CD4-positive, CD25-positive, alpha-beta regulatory T cell (primary cell): Measurements from ENCODE around the gene TMEM120A. TPM values are rescaled to one million over a fixed set of nuclear protein-coding genes. Genes with fewer than 3 reads are reported as not detected.

Source experiments
- ATAC-seq, 2 donors: fragments of 150-1000 bp; cut with Tn5 transposase; one replicate each; pipeline ENCODE4 v1.10.0; 2021; ENCODE audit warnings: low read depth in 2 of 2, moderate number of reproducible peaks in 2 of 2, moderate library complexity in 1 of 2
- DNase-seq, 3 donors: peaks; one replicate each; pipeline versions ENCODE4 v3.0.0 to v3.0.0-alpha.2; 2012 to 2022; ENCODE audit warnings: mixed read lengths in 1 of 3
- H3K27ac ChIP-seq: one replicate; pipeline ENCODE4 v1.7.0; 2013; ENCODE audit warnings: mild to moderate bottlenecking, low read length; ENCODE audit not compliant: insufficient read depth, poor library complexity, severe bottlenecking
- H3K27me3 ChIP-seq: one replicate; pipeline ENCODE4 v1.7.0; 2013; ENCODE audit warnings: low read length; ENCODE audit not compliant: control insufficient read depth, insufficient read depth
- H3K36me3 ChIP-seq: one replicate; pipeline ENCODE4 v1.7.0; 2013; ENCODE audit warnings: mild to moderate bottlenecking, low read length, moderate library complexity; ENCODE audit not compliant: control insufficient read depth, insufficient read depth
- H3K4me1 ChIP-seq: 2 replicates; pipeline ENCODE4 v1.7.0; 2013; ENCODE audit warnings: mild to moderate bottlenecking, low read length; ENCODE audit not compliant: insufficient read depth, control insufficient read depth, poor library complexity, severe bottlenecking
- H3K4me3 ChIP-seq: one replicate; pipeline ENCODE4 v1.7.0; 2013; ENCODE audit warnings: low read depth, mild to moderate bottlenecking, low read length, moderate library complexity
- H3K9me3 ChIP-seq, 2 experiments: 1 replicate in 1 of 2; 2 replicates in 1 of 2; pipeline ENCODE4 v1.7.0; 2013; ENCODE audit warnings: low read length in 2 of 2, mild to moderate bottlenecking in 1 of 2, moderate library complexity in 1 of 2; ENCODE audit not compliant: control insufficient read depth in 2 of 2
- H3K27ac Mint-ChIP-seq, 3 donors: one replicate each; pipeline ENCODE4 v1.8.0; 2020 to 2022; ENCODE audit warnings: mild to moderate bottlenecking in 3 of 3, mixed read lengths in 3 of 3, moderate library complexity in 2 of 3
- H3K27me3 Mint-ChIP-seq: one replicate; pipeline ENCODE4 v1.8.0; 2022; ENCODE audit warnings: mild to moderate bottlenecking, mixed read lengths
- H3K36me3 Mint-ChIP-seq: one replicate; pipeline ENCODE4 v1.8.0; 2020; ENCODE audit warnings: mixed read lengths
- H3K4me1 Mint-ChIP-seq, 4 donors: one replicate each; pipeline ENCODE4 v1.8.0; 2020 to 2022; ENCODE audit warnings: mixed read lengths in 4 of 4, mild to moderate bottlenecking in 1 of 4
- H3K4me3 Mint-ChIP-seq, 4 donors: one replicate each; pipeline ENCODE4 v1.8.0; 2020 to 2022; ENCODE audit warnings: mild to moderate bottlenecking in 4 of 4, mixed read lengths in 4 of 4, moderate library complexity in 3 of 4
- H3K9me3 Mint-ChIP-seq, 7 donors: one replicate each; pipeline ENCODE4 v1.8.0; 2020 to 2022; ENCODE audit warnings: mixed read lengths in 7 of 7, mild to moderate bottlenecking in 3 of 7, moderate library complexity in 2 of 7
- polyA plus RNA-seq, 4 donors: library from polyadenylated mRNA; unstranded; fragments of 300-500 nt; fragmentation: Illumina TruSeq; gene quantifications; one replicate each; pipeline ENCODE4 v1.2.3, GENCODE V29; 2021
- total RNA-seq: library from RNA; stranded (reverse); gene quantifications from one replicate; pipeline ENCODE4 v1.2.3, GENCODE V29; 2022

The TMEM120A gene
- total and polyA plus RNA-seq, 5 donors from 2014 or later = 41.9 to 66.5 (median 61.7) TPM

GRCh38 chr7:75982306-75983064, 11.9 kb downstream of the TMEM120A start:
- DNase-seq (no peak), ATAC-seq (no peak)
- no peak overlapping the region for H3K27ac ChIP-seq
- H3K4me1 ChIP-seq = no peaks in the 10 kb centered on the region
- no peak overlapping the region for H3K4me3 Mint-ChIP-seq
- H3K36me3 Mint-ChIP-seq = peaks cover 11% of the 10 kb centered on the region
- H3K27me3 Mint-ChIP-seq = no peaks in the 10 kb centered on the region
- no peaks in the 10 kb centered on the region for H3K9me3 Mint-ChIP-seq
- no peak overlapping the region for H3K4me3 ChIP-seq
- H3K27ac Mint-ChIP-seq = no peak overlapping the region
- H3K27me3 ChIP-seq = no peaks in the 10 kb centered on the region
- no peaks in the 10 kb centered on the region for H3K9me3 ChIP-seq
- peaks cover 36% of the 10 kb centered on the region for H3K36me3 ChIP-seq
- H3K4me1 Mint-ChIP-seq = peaks cover 0 to 2% (median 0%) of the 10 kb centered on the region in 4 donors

- Histone ChIP-seq H3K9me3 (no peaks in the 10 kb centered on the region), H3K36me3 (peaks cover 29% of the 10 kb centered on the region), H3K4me1 (no peaks in the 10 kb centered on the region), H3K27me3 (no peaks in the 10 kb centered on the region), H3K27ac (no peak overlapping the region), H3K4me3 (no peak overlapping the region)
- ATAC-seq (no peak), DNase-seq (no peak)
- Mint-ChIP-seq H3K27ac (no peak overlapping the region), H3K4me3 (no peak overlapping the region), H3K4me1 (no peaks in the 10 kb centered on the region), H3K36me3 (peaks cover 6% of the 10 kb centered on the region), H3K9me3 (no peaks in the 10 kb centered on the region), H3K27me3 (no peaks in the 10 kb centered on the region)
These were observed 12.7 kb downstream of the TMEM120A start for GRCh38 chr7:75981453-75982305.

DNA sequence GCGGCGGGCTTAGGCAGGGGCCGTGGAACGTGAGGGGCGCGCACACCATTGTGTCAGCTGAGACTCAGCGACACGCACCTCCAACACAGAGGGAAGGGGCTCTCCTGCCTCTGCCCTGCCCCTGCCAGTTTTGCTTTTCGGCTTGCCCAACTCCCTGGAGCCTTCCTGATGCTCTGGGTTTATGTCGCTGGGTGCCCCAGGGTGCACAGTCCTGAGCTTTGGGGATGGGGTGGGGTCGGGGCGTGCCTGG, 13.3 kb downstream of the TMEM120A start:
- no peak for DNase-seq
- Mint-ChIP-seq H3K4me1 (no peaks in the 10 kb centered on the region), H3K9me3 (no peaks in the 10 kb centered on the region), H3K4me3 (no peak overlapping the region), H3K36me3 (peaks cover 4% of the 10 kb centered on the region), H3K27ac (no peak overlapping the region), H3K27me3 (no peaks in the 10 kb centered on the region)
- ATAC-seq = no peak
- H3K27ac ChIP-seq = no peak overlapping the region
- no peaks in the 10 kb centered on the region for H3K27me3 ChIP-seq
- peaks cover 24% of the 10 kb centered on the region for H3K36me3 ChIP-seq
- no peaks in the 10 kb centered on the region for H3K4me1 ChIP-seq
- H3K4me3 ChIP-seq = no peak overlapping the region
- no peaks in the 10 kb centered on the region for H3K9me3 ChIP-seq

DNA sequence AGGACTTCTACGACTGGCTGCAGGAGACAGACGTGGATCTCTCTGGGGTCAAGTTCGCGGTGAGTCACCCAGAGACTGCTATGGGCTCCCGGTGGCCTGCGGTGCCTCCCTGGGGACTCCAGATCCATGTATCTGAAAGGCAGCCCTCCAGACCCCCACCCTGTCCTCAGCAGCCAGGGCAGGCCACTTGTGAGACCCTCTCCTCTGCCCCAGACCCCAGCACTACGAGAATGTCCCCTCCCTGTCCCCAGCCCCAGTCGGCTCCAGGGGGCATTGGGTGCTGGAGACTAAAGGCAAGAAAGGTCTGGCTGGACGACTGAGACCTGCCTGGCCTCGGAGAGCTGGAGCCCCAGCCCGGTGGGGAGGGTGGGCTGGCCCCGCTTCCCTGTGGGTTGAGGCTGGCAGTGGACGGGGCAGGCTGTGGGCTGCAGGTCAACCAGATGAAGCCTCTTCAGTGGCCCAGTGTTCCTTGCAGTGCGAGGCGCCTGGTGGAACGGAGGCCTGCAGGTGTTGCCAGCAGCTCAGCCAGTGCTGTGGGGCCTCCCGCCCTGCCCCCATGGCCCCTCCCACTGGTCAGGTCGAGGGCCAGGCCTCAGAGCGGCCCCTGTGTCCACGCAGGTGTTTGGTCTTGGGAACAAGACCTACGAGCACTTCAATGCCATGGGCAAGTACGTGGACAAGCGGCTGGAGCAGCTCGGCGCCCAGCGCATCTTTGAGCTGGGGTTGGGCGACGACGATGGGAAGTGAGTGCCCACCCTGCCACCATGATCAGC, 13.8 kb downstream of the TMEM120A start:
- Histone ChIP-seq H3K4me3 (no peak overlapping the region), H3K4me1 (no peaks in the 10 kb centered on the region), H3K27me3 (no peaks in the 10 kb centered on the region), H3K27ac (no peak overlapping the region), H3K9me3 (no peaks in the 10 kb centered on the region), H3K36me3 (peaks cover 21% of the 10 kb centered on the region)
- ATAC-seq (no peak), DNase-seq (no peak)
- H3K4me3 Mint-ChIP-seq = no peak overlapping the region
- peak overlapping the region in 1 of 3 donors; percentile 20 for H3K27ac Mint-ChIP-seq
- H3K27me3 Mint-ChIP-seq = no peaks in the 10 kb centered on the region
- H3K36me3 Mint-ChIP-seq = peaks cover 4% of the 10 kb centered on the region
- no peaks in the 10 kb centered on the region for H3K4me1 Mint-ChIP-seq
- H3K9me3 Mint-ChIP-seq = no peaks in the 10 kb centered on the region

- Mint-ChIP-seq H3K9me3 (no peaks in the 10 kb centered on the region), H3K36me3 (peaks cover 4% of the 10 kb centered on the region), H3K4me3 (no peak overlapping the region), H3K27me3 (no peaks in the 10 kb centered on the region), H3K4me1 (no peaks in the 10 kb centered on the region), H3K27ac (peak overlapping the region in 1 of 3 donors; percentile 20)
- DNase-seq (no peak), ATAC-seq (no peak)
- Histone ChIP-seq H3K27ac (no peak overlapping the region), H3K9me3 (no peaks in the 10 kb centered on the region), H3K27me3 (no peaks in the 10 kb centered on the region), H3K4me3 (no peak overlapping the region), H3K36me3 (peaks cover 23% of the 10 kb centered on the region), H3K4me1 (no peaks in the 10 kb centered on the region)
These were observed 14.5 kb downstream of the TMEM120A start for GRCh38 chr7:75979759-75980429.

DNA sequence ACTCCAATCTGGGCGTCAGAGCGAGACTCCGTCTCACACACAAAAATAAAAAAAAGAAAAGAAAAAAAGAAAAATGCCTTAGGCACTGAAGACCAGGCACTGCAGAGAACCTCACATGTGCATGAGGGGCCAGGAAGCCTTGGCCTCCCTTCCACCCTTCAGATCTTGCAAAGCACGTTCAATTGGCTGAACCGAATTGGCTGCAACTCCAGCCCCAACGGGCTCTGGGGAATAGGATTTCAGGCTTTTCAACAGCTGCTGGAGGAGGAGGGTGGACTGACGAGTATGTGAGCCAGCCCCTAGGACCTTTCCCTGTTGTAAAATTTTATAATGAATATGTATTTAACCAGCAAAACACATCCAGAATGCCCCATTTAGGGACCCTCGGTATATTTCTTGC, 16.7 kb downstream of the TMEM120A start:
- Mint-ChIP-seq H3K4me1 (peaks cover 0 to 3% (median 0%) of the 10 kb centered on the region in 4 donors), H3K4me3 (no peak overlapping the region), H3K27ac (peak overlapping the region in 1 of 3 donors; percentile 52), H3K36me3 (peaks cover 13% of the 10 kb centered on the region), H3K9me3 (no peaks in the 10 kb centered on the region), H3K27me3 (no peaks in the 10 kb centered on the region)
- Histone ChIP-seq H3K9me3 (no peaks in the 10 kb centered on the region), H3K4me1 (no peaks in the 10 kb centered on the region), H3K36me3 (peaks cover 16% of the 10 kb centered on the region), H3K4me3 (no peak overlapping the region), H3K27ac (no peak overlapping the region), H3K27me3 (no peaks in the 10 kb centered on the region)
- DNase-seq = no peak
- ATAC-seq = no peak

DNA sequence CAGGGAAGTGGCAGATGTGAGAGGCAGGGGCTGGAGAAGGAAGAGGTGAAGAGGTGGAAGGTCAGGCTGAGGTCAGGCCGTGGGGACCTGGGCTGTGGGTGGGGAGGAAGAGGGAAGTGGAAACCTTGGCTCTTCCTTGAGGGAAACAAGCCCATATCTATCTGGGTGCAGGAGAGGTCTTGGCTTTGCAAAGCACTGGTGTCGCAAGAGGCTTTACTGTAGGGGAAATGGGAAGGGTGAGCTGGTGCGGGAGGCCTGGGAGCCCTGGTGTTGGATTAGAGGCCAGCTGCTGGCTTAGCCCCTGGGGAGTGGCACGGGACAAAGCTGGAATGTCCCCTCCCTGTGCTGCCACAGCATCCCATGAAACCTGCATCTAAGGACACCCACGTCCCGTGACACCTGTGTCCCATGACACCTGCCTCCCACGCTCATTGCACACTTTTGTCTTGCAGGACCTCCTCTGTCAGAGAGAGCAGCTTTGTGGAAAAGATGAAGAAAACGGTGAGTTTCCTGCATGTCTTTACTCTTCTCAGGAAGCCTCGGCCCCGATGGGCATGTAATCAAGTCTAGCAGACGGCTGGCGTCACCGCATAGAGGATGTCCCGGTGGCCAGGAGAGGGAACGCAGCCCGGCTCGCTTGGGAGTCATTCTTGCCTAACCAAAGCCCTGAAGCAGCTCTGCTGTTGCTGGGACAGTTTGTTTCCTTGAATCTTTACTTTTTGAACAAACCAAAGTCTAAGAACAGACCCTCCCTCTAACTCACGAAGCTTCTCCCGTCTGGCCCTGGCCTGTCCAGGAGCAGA, 22.2 kb downstream of the TMEM120A start:
- Mint-ChIP-seq H3K4me1 (peaks cover 0 to 3% (median 0%) of the 10 kb centered on the region in 4 donors), H3K27ac (peak overlapping the region; percentile 25 to 74 (median 63)), H3K4me3 (no peak overlapping the region), H3K27me3 (no peaks in the 10 kb centered on the region), H3K9me3 (no peaks in the 10 kb centered on the region), H3K36me3 (peaks cover 19% of the 10 kb centered on the region)
- H3K4me3 ChIP-seq = no peak overlapping the region
- H3K4me1 ChIP-seq = no peaks in the 10 kb centered on the region
- no peaks in the 10 kb centered on the region for H3K9me3 ChIP-seq
- no peaks in the 10 kb centered on the region for H3K27me3 ChIP-seq
- ATAC-seq (no peak), DNase-seq (no peak)
- H3K36me3 ChIP-seq = peaks cover 16% of the 10 kb centered on the region
- H3K27ac ChIP-seq = no peak overlapping the region
